SU-DHL-6 (cell line): Measurements from ENCODE around the gene PAK2.
"Not testable (repeated sequence)": the region's sequence is repeated elsewhere in the genome, so short reads cannot be mapped to it uniquely, and the experiment has no call there.

Experiments used
- H2AFZ ChIP-seq: fragments of 200-600 bp; sonication (generic); 2 replicates; pipeline ENCODE4 v1.6.1; 2014; ENCODE audit warnings: low read depth, mild to moderate bottlenecking, moderate library complexity, mixed read lengths, antibody characterized with exemption, low read length; ENCODE audit not compliant: severe bottlenecking
- H3F3A ChIP-seq: fragments of 200-600 bp; shearing (Covaris generic); 2 replicates; pipeline ENCODE4 v1.6.0; 2016; ENCODE audit warnings: antibody characterized with exemption, mild to moderate bottlenecking; ENCODE audit not compliant: insufficient read depth
- H3K27ac ChIP-seq: fragments of 200-600 bp; sonication (generic); 2 replicates; pipeline ENCODE4 v1.5.1; 2016; ENCODE audit warnings: low read depth, mild to moderate bottlenecking, low read length, moderate library complexity, mixed read lengths
- H3K27me3 ChIP-seq: fragments of 200-600 bp; sonication (generic), shearing (Covaris generic); 2 replicates; pipeline ENCODE4 v1.6.0; 2014; ENCODE audit warnings: mild to moderate bottlenecking, low read length
- H3K36me3 ChIP-seq: fragments of 200-600 bp; sonication (generic); 2 replicates; pipeline ENCODE4 v1.6.1; 2014; ENCODE audit warnings: mild to moderate bottlenecking, low read length, mixed read lengths
- H3K4me2 ChIP-seq: fragments of 300-600, 200-600 bp; shearing (Covaris generic), sonication (generic); 2 replicates; pipeline ENCODE4 v1.6.0; 2014; ENCODE audit warnings: low read length, low read depth, mild to moderate bottlenecking; ENCODE audit not compliant: poor library complexity, severe bottlenecking
- H3K4me3 ChIP-seq: fragments of 200-600 bp; sonication (generic); 2 replicates; pipeline ENCODE4 v1.5.1; 2014; ENCODE audit warnings: antibody characterized with exemption, low read length, mild to moderate bottlenecking, mixed read lengths; ENCODE audit not compliant: insufficient read depth, poor library complexity, severe bottlenecking
- H3K79me2 ChIP-seq: fragments of 200-600 bp; sonication (generic); 2 replicates; pipeline ENCODE4 v1.6.1; 2014; ENCODE audit warnings: mild to moderate bottlenecking, low read length, moderate library complexity; ENCODE audit not compliant: insufficient read depth
- H3K9ac ChIP-seq: fragments of 200-600 bp; sonication (generic); 2 replicates; pipeline ENCODE4 v1.7.0; 2014; ENCODE audit warnings: mild to moderate bottlenecking, low read length
- H3K9me2 ChIP-seq: fragments of 200-600 bp; sonication (generic); replicated peaks from 2 replicates; pipeline ENCODE4 v1.6.1; 2014; ENCODE audit warnings: low read length; ENCODE audit not compliant: insufficient read depth
- H3K9me3 ChIP-seq: fragments of 200-600 bp; sonication (generic); 2 replicates; pipeline ENCODE4 v1.6.1; 2014; ENCODE audit warnings: low read length, mixed read lengths; ENCODE audit not compliant: insufficient read depth
- H4K20me1 ChIP-seq: fragments of 200-600 bp; sonication (generic); 2 replicates; pipeline ENCODE4 v1.6.1; 2014; ENCODE audit warnings: low read depth, mild to moderate bottlenecking, antibody characterized with exemption, low read length, moderate library complexity, mixed read lengths
- CTCF ChIP-seq: fragments of 200-600 bp; sonication (generic); IDR thresholded peaks from one replicate; pipeline ENCODE4 v1.5.1; 2017; ENCODE audit warnings: antibody characterized with exemption, mild to moderate bottlenecking, low read length, moderate library complexity; ENCODE audit not compliant: insufficient read depth, poor library complexity, severe bottlenecking
- EZH2phosphoT487 ChIP-seq: fragments of 200-600 bp; sonication (generic), shearing (Covaris generic); conservative IDR thresholded peaks from 2 replicates; pipeline ENCODE4 v1.6.1; 2018; ENCODE audit warnings: mild to moderate bottlenecking, antibody characterized with exemption, low read length, moderate library complexity, mixed read lengths

PAK2 gene

GRCh38 chr3:196843435-196844110 is 103.9 kb downstream of the PAK2 start:
- H2AFZ ChIP-seq: no peak overlapping the region
- H3F3A ChIP-seq: no peaks in the 10 kb centered on the region
- TF ChIP-seq CTCF (no peak), EZH2phosphoT487 (no peak)
- no peaks in the 10 kb centered on the region for H3K27me3 ChIP-seq
- H3K4me3 ChIP-seq: no peak overlapping the region
- H3K4me2 ChIP-seq: no peak overlapping the region
- no peaks in the 10 kb centered on the region for H4K20me1 ChIP-seq
- H3K9me2 ChIP-seq: no peaks in the 10 kb centered on the region
- H3K9me3 ChIP-seq: no peaks in the 10 kb centered on the region
- no peaks in the 10 kb centered on the region for H3K36me3 ChIP-seq
- no peaks in the 10 kb centered on the region for H3K79me2 ChIP-seq
- no peak overlapping the region for H3K27ac ChIP-seq
- no peak overlapping the region for H3K9ac ChIP-seq

GRCh38 chr3:196844235-196845219 is 104.9 kb downstream of the PAK2 start:
- not testable (repeated sequence) for H3K36me3 ChIP-seq, H4K20me1 ChIP-seq, H2AFZ ChIP-seq, H3K4me2 ChIP-seq, H3F3A ChIP-seq, H3K9me2 ChIP-seq, H3K9ac ChIP-seq, H3K9me3 ChIP-seq, H3K27me3 ChIP-seq, H3K27ac ChIP-seq, H3K4me3 ChIP-seq, H3K79me2 ChIP-seq

DNA sequence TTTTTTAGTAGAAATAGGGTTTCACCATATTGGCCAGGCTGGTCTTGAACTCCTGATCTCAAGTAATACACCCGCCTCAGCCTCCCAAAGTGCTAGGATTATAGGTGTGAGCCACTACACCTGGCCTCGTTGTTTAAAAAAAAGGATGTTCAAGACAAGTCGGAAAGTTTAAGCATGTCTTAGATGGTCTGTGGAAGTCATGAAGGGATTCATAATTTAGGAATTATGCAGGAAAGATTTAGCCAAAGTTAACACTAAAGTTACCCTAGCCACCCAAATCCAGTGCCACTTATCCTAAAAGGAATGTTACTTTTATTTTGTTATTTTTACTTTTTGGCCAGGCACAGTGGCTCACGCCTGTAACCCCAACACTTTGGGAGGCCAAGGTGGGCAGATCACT is 108.7 kb downstream of the PAK2 start:
- H3K27me3 ChIP-seq, H3K79me2 ChIP-seq, H3K4me3 ChIP-seq, H4K20me1 ChIP-seq, H3K36me3 ChIP-seq, H3K4me2 ChIP-seq, H3K9me3 ChIP-seq, H3K9ac ChIP-seq, H2AFZ ChIP-seq, H3K9me2 ChIP-seq, H3F3A ChIP-seq, H3K27ac ChIP-seq: not testable (repeated sequence)

- no peaks in the 10 kb centered on the region for H3K27me3 ChIP-seq
- no peak for TF ChIP-seq CTCF
- TF ChIP-seq EZH2phosphoT487: no peak
- no peaks in the 10 kb centered on the region for H3K79me2 ChIP-seq
- no peaks in the 10 kb centered on the region for H4K20me1 ChIP-seq
- no peak overlapping the region for H3K4me3 ChIP-seq
- no peaks in the 10 kb centered on the region for H3K36me3 ChIP-seq
- no peak overlapping the region for H3K27ac ChIP-seq
- H3F3A ChIP-seq: no peaks in the 10 kb centered on the region
- H3K9me2 ChIP-seq: no peaks in the 10 kb centered on the region
- no peaks in the 10 kb centered on the region for H3K9me3 ChIP-seq
- H2AFZ ChIP-seq: no peak overlapping the region
- no peak overlapping the region for H3K4me2 ChIP-seq
- no peak overlapping the region for H3K9ac ChIP-seq
These were observed 109.6 kb downstream of the PAK2 start for GRCh38 chr3:196849180-196849741.

DNA sequence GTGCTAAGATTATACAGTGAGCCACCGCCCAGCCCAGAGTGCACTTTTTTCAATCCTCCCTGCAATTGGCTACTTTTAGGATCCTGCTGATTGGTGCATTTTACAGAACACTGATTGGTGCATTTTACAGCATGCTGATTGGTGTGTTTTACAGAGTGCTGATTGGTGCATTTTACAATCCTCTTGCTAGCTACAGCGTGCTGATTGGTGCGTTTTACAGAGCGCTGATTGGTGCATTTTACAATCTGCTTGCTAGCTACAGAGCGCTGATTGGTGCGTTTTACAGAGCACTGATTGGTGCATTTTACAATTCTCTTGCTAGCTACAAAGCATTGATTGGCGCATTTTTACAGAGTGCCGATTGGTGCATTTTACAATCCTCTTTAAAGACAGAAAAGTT is 123.3 kb downstream of the PAK2 start:
- not testable (repeated sequence) for H3K27me3 ChIP-seq, H3F3A ChIP-seq, H3K4me3 ChIP-seq, H3K9me3 ChIP-seq, H3K9me2 ChIP-seq, H3K27ac ChIP-seq, H3K79me2 ChIP-seq, H3K4me2 ChIP-seq, H3K36me3 ChIP-seq, H3K9ac ChIP-seq, H4K20me1 ChIP-seq, H2AFZ ChIP-seq
